Lower leg skin (tissue), 4 donors: ENCODE measurements around the gene TRUB2. TPM values are rescaled to one million over a fixed set of nuclear protein-coding genes. Genes with fewer than 3 reads are reported as not detected.

Experiments used
- DNase-seq, 2 donors: peaks; one replicate each; pipeline ENCODE4 v3.0.0-alpha.2; 2019; ENCODE audit warnings: low spot score in 2 of 2
- H3K4me3 ChIP-seq: fragments of 200-600 bp; sonication (generic); 2 replicates; pipeline ENCODE4 v1.5.1; 2017; ENCODE audit warnings: mild to moderate bottlenecking, low read depth; ENCODE audit not compliant: poor library complexity, severe bottlenecking
- POLR2A ChIP-seq, 2 donors: fragments of 450-650 bp; IDR thresholded peaks; one replicate each; pipeline ENCODE4 v1.6.1; 2016 to 2017; ENCODE audit warnings: antibody characterized with exemption in 2 of 2, mild to moderate bottlenecking in 1 of 2, moderate library complexity in 1 of 2
- WGBS, 2 donors: methylation state at CpG; one replicate each; pipeline ENCODE4 v1.1.5; 2018; 5-methylcytosine and 5-hydroxymethylcytosine counted together
- intact Hi-C: fragments of 100-400 bp; cut with DNase I; formaldehyde crosslinking; loops from one replicate; pipeline ENCODE4 v1.15.0; 2023; ENCODE audit warnings: low total_unique reads
- total RNA-seq, 4 donors: library from RNA; depleted of rRNA; stranded (reverse); fragments of >200 nt; gene quantifications; one replicate each; pipeline ENCODE4 v1.1.0, GENCODE V29; 2016
- TF ChIP-seq, protein P1 (sequence below), 3 donors: fragments of 450-650 bp; IDR thresholded peaks; one replicate each; pipeline ENCODE4 v1.5.1; 2016; ENCODE audit warnings: antibody characterized with exemption in 3 of 3, mild to moderate bottlenecking in 3 of 3, moderate library complexity in 2 of 3

TRUB2 gene
- total RNA-seq, 4 donors from 2014 or later = 10.8 to 13.9 (median 11.5) TPM

DNA sequence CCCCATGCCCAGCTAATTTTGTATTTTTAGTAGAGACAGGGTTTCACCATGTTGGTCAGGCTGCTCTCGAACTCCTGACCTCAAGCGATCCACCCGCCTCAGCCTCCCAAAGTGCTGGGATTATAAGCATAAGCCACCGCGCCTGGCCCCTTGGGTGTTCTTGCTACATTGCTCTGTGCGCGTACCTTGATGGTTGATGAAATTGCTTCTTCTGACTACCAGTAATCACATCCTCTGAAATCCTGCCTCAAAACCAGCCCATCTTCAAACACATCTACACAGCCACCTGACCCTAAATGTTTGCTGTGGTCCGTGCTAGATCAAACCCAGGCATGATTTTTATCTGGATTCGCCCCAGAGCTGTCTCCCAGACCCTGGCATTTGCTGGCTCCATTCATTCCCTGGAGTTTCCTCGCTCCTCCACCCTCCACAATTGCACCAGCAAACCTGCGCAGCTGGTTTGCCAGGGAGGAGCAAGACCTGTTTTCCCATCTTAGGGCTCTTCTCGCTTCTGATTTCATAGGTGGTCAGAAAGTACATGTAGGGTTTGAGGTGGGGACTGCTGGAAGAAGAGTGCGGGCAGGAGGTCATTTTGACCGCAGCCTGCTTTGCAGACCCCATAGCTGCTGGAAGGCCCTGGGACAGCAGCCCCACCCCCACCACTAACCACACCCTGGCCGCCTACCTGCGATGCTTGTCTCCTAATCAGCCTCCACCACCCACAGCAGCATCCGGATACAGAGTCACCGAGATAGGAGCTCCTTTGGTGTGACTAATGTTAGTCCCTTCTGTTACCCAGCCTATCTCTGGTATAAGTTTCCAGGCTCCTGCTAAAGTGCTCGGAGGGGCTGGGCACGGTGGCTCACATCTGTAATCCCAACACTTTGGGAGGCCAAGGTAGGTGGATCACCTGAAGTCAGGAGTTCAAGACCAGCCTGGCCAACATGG, 23.4 kb downstream of the TRUB2 start:
- no peak overlapping the region for H3K4me3 ChIP-seq
- DNase-seq = no peak
- no peak for TF ChIP-seq POLR2A (IDR thresholded peaks at IDR 0.05)
- TF ChIP-seq, protein P1, sequence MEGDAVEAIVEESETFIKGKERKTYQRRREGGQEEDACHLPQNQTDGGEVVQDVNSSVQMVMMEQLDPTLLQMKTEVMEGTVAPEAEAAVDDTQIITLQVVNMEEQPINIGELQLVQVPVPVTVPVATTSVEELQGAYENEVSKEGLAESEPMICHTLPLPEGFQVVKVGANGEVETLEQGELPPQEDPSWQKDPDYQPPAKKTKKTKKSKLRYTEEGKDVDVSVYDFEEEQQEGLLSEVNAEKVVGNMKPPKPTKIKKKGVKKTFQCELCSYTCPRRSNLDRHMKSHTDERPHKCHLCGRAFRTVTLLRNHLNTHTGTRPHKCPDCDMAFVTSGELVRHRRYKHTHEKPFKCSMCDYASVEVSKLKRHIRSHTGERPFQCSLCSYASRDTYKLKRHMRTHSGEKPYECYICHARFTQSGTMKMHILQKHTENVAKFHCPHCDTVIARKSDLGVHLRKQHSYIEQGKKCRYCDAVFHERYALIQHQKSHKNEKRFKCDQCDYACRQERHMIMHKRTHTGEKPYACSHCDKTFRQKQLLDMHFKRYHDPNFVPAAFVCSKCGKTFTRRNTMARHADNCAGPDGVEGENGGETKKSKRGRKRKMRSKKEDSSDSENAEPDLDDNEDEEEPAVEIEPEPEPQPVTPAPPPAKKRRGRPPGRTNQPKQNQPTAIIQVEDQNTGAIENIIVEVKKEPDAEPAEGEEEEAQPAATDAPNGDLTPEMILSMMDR (IDR thresholded peaks at IDR 0.05) = no peak
- intact Hi-C loops = no loop called here
- 59 to 69% methylated on average over 20 of the region's 20 CpGs for WGBS, 2 donors

DNA sequence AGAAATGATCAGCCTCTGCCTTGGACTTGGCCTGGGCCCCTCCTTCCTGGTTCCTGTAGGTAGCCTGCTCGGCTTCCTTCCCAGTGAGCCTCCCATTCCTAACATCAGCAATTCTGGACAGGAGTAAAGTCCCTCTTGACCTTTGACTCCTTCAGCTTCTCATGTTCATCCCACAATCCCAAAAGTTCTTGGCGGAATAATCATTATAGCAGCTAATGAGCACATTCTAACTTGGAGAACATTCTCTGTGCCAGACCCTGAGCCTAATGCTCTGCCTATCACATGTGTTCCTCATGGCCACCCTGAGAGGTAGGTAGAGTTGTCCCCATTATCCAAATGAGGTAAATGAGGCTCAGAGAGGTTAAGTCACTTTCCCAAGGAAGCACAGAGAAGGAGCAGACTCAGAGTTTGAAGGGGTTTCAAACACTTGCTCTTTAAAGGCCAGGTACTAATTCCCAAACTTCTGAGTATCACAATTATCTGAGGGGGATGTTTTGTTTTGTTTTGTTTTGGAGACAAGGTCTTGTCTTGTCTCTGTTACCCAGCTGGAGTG, 24.9 kb downstream of the TRUB2 start:
- DNase-seq = no peak
- intact Hi-C loops = no loop called here
- no peak overlapping the region for H3K4me3 ChIP-seq
- WGBS, 2 donors = 82 to 89% methylated on average over 2 of the region's 2 CpGs
- TF ChIP-seq, protein P1 (IDR thresholded peaks at IDR 0.05) = no peak
- TF ChIP-seq POLR2A (IDR thresholded peaks at IDR 0.05) = no peak

DNA sequence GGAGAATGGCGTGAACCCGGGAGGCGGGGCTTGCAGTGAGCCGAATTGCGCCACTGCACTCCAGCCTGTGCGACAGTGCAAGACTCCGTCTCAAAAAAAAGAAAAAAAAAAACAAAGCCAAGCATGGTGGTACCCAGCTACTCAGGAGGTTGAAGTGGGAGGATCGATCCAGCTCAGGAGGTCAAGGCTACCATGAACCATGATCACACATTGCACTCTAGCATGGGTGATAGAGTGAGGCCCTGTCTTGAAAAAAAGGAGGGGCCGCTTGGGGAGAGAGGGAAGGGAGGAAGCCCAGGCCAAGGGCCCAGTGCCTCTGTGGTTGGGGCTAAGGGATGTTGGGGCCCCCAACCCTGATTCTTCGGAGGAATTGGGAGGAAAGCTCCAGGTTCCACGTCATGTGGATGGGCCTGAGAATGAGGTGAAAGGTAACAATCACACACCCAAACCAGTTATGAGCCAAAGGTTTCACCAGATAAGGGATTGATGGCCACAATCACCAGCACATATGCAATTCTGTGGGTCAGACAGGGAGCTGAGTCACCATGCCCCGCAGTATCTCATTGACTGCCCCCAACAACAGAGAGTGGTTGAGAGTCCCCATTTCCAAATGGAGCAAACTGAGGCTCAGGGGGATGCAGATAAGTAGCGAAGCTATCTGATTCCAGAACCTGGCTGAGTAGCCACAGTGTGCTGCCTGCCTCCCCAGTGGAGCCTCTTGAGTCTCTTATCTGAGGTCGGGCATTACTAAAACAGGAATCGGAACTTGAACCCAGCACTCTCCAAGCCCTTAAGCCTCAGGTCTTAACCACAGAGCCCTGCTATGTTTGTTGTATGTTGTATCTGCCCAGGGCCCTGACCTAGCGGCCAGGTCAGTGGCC, 25.7 kb downstream of the TRUB2 start:
- TF ChIP-seq, protein P1 (IDR thresholded peaks at IDR 0.05) = no peak
- no peak for TF ChIP-seq POLR2A (IDR thresholded peaks at IDR 0.05)
- intact Hi-C loops = no loop called here
- WGBS, 2 donors = 88 to 92% methylated on average over 16 of the region's 16 CpGs
- H3K4me3 ChIP-seq = no peak overlapping the region
- DNase-seq = no peak

DNA sequence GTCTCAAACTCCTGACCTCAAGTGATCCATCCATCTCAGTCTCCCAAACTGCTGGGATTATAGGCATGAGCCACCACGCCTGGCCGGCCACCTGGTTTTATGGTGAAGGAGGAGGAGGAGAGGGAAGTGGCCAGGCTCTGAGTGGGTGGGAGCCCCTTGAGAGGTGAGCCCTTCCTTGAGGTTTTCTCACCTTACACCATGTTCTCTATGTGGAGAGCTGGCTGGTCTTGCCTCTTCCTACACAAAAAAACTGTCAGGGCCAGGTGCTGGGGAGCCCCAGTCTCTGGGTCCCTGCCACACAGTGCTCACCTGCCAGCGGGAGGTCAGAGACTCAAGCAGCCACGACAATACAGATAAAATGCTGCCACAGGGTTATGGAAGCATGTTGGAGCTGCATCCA, 28.1 kb downstream of the TRUB2 start:
- intact Hi-C loops = no loop called here
- WGBS, 2 donors = 92% methylated on average over 4 of the region's 4 CpGs
- TF ChIP-seq, protein P1 (IDR thresholded peaks at IDR 0.05) = no peak
- TF ChIP-seq POLR2A (IDR thresholded peaks at IDR 0.05) = no peak
- no peak overlapping the region for H3K4me3 ChIP-seq
- no peak for DNase-seq

DNA sequence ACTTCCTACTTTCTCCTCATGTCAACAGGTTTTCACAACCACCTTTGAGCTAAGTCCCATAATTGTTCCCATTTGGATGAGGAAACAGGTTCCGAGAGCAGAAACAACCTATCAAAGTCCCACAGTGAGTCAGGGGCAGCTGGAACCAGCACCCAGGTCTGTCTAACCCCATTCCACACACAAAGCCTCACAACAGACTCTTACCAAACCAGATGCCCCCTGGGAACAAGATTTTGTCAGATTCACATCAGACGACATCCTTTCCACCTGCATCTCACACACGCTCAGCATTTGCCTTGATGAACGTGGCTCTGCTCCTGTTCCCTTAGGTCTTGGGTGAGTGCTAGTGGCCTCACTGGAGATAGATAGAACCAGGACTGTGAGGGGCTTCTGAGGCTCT, 29.2 kb downstream of the TRUB2 start:
- intact Hi-C loops = no loop called here
- DNase-seq = no peak
- TF ChIP-seq, protein P1 (IDR thresholded peaks at IDR 0.05) = no peak
- TF ChIP-seq POLR2A (IDR thresholded peaks at IDR 0.05) = no peak
- H3K4me3 ChIP-seq = no peak overlapping the region
- 82 to 86% methylated on average over 4 of the region's 4 CpGs for WGBS, 2 donors
